HCT116 (cell line): ENCODE measurements around the gene DMD. TPM values are rescaled to one million over a fixed set of nuclear protein-coding genes. Genes with fewer than 3 reads are reported as not detected.

Experiments
- ATAC-seq: fragments of 200-7000 bp; cut with Tn5 transposase; 2 replicates; pipeline ENCODE4 v1.9.1; 2020; ENCODE audit warnings: mild to moderate bottlenecking, moderate library complexity
- BruUV-seq: library from RNA; stranded (reverse); fragments of 400-500 nt; replicated peaks from 2 replicates; lab custom pipeline; 2021; lab: Mats Ljungman, UMichigan
- CTCF ChIA-PET: fragments of 300-600 bp; sonication (Branson Sonifier 250); formaldehyde crosslinking; loops from one replicate; lab custom pipeline; 2021; ENCODE audit warnings: antibody characterized with exemption; lab: Charles Lee
- POLR2A ChIA-PET: fragments of 300-600, 350-600 bp; sonication (Branson Sonifier 250); formaldehyde crosslinking; loops from one replicate; lab custom pipeline; 2021; ENCODE audit warnings: antibody characterized with exemption; lab: Charles Lee
- RAD21 ChIA-PET, 2 experiments: fragments of 300-600 bp; sonication (Branson Sonifier 250); formaldehyde crosslinking; loops; one replicate each; lab custom pipeline; 2023; ENCODE audit warnings: low total read pairs in 2 of 2; ENCODE audit not compliant: uncharacterized antibody in 2 of 2, unreplicated experiment in 2 of 2, low non-redundant PET in 1 of 2; lab: Charles Lee
- DNase-seq: peaks from one replicate; pipeline ENCODE4 v3.0.0-alpha.2; 2010; ENCODE audit warnings: low read depth, low spot score
- H2AFZ ChIP-seq: fragments of 200-600 bp; shearing (Covaris generic), sonication (generic); 2 replicates; pipeline ENCODE4 v1.6.1; 2017; ENCODE audit warnings: low read depth, mixed run types, mixed read lengths, antibody characterized with exemption, low read length; ENCODE audit not compliant: poor library complexity, severe bottlenecking
- H3K27ac ChIP-seq: 2 replicates; pipeline ENCODE4 v1.5.1; 2012; ENCODE audit warnings: low read depth, low read length
- H3K27me3 ChIP-seq: fragments of 200-600 bp; sonication (generic); 2 replicates; pipeline ENCODE4 v1.6.1; 2016; ENCODE audit warnings: mixed run types, low read length, mixed read lengths; ENCODE audit not compliant: insufficient read depth
- H3K36me3 ChIP-seq, 2 experiments: fragments of 200-500 bp in 1 of 2; fragments of 200-600 bp in 1 of 2; sonication (Bioruptor generic) in 1 of 2; sonication (generic) in 1 of 2; 2 replicates each; pipeline versions ENCODE4 v1.5.1 to v1.6.1; 2014 to 2016; ENCODE audit warnings: low read length in 2 of 2, inconsistent platforms in 1 of 2, mixed read lengths in 1 of 2, mixed run types in 1 of 2; ENCODE audit not compliant: insufficient read depth in 2 of 2, control insufficient read depth in 1 of 2
- H3K4me1 ChIP-seq, 2 experiments: fragments of 200-600 bp in 1 of 2; sonication (generic) in 1 of 2; 2 replicates each; pipeline versions ENCODE4 v1.5.1 to v1.6.1; 2012 to 2017; ENCODE audit warnings: low read length in 2 of 2, inconsistent platforms in 1 of 2, mild to moderate bottlenecking in 1 of 2, mixed read lengths in 1 of 2, mixed run types in 1 of 2, moderate library complexity in 1 of 2; ENCODE audit not compliant: insufficient read depth in 2 of 2, control insufficient read depth in 1 of 2
- H3K4me2 ChIP-seq: fragments of 200-600 bp; sonication (generic); 2 replicates; pipeline ENCODE4 v1.6.1; 2017; ENCODE audit warnings: mixed run types, low read length, mixed read lengths
- H3K4me3 ChIP-seq, 2 experiments: fragments of 200-600 bp in 1 of 2; sonication (generic) in 1 of 2; replicated peaks in 1 of 2; 2 replicates each; pipeline ENCODE4 v1.5.1; 2011 to 2016; ENCODE audit warnings: low read length in 2 of 2, control low read depth in 1 of 2, low read depth in 1 of 2, mild to moderate bottlenecking in 1 of 2, mixed read lengths in 1 of 2, mixed run types in 1 of 2
- H3K79me2 ChIP-seq: fragments of 200-600 bp; sonication (generic); 2 replicates; pipeline ENCODE4 v1.6.1; 2017; ENCODE audit warnings: mild to moderate bottlenecking, mixed run types, low read length, moderate library complexity, mixed read lengths; ENCODE audit not compliant: insufficient read depth
- H3K9ac ChIP-seq: fragments of 200-600 bp; sonication (generic); 2 replicates; pipeline ENCODE4 v1.6.1; 2016; ENCODE audit warnings: low read length, mixed read lengths
- H3K9me2 ChIP-seq: fragments of 200-600 bp; sonication (generic), shearing (Covaris generic); 2 replicates; pipeline ENCODE4 v1.6.1; 2017; ENCODE audit warnings: mixed run types, mild to moderate bottlenecking, moderate library complexity; ENCODE audit not compliant: insufficient read depth
- H3K9me3 ChIP-seq, 2 experiments: fragments of 200-500 bp in 1 of 2; fragments of 200-600 bp in 1 of 2; sonication (Bioruptor generic) in 1 of 2; sonication (generic) in 1 of 2; 2 replicates each; pipeline ENCODE4 v1.6.1; 2014 to 2017; ENCODE audit warnings: low read length in 2 of 2, mixed read lengths in 2 of 2, inconsistent platforms in 1 of 2, low read depth in 1 of 2, mild to moderate bottlenecking in 1 of 2, mixed run types in 1 of 2, moderate library complexity in 1 of 2; ENCODE audit not compliant: control insufficient read depth in 1 of 2, insufficient read depth in 1 of 2
- H4K20me1 ChIP-seq: fragments of 200-600 bp; sonication (generic), shearing (Covaris generic); 2 replicates; pipeline ENCODE4 v1.6.1; 2017; ENCODE audit warnings: mixed run types, mild to moderate bottlenecking, moderate library complexity; ENCODE audit not compliant: insufficient read depth
- MAX ChIP-seq: IDR thresholded peaks from 2 replicates; pipeline ENCODE4 v1.6.1; 2012
- SRF ChIP-seq: IDR thresholded peaks from 2 replicates; pipeline ENCODE4 v1.6.1; 2012; ENCODE audit warnings: low read depth
- intact Hi-C: fragments of 100-400 bp; cut with micrococcal nuclease; formaldehyde crosslinking; loops from 2 replicates; pipeline ENCODE4 v1.10.0; 2022
- total RNA-seq: library from RNA; stranded (reverse); gene quantifications from one replicate; pipeline ENCODE4 v1.2.1, GENCODE V29; 2021; ENCODE audit not compliant: unreplicated experiment

Gene DMD
- total RNA-seq, 1 experiment from 2014 or later, result 0.05 TPM

GRCh38 chrX:32421266-32421665, 790.1 kb downstream of the DMD start:
- Histone ChIP-seq H2AFZ (no peak overlapping the region), H3K79me2 (no peaks in the 10 kb centered on the region), H3K4me2 (no peak overlapping the region), H4K20me1 (no peaks in the 10 kb centered on the region), H3K4me3 (no peak overlapping the region), H3K9ac (no peak overlapping the region), H3K4me1 (no peaks in the 10 kb centered on the region), H3K9me3 (no peaks in the 10 kb centered on the region), H3K9me2 (no peaks in the 10 kb centered on the region), H3K27me3 (no peaks in the 10 kb centered on the region), H3K36me3 (no peaks in the 10 kb centered on the region), H3K27ac (no peak overlapping the region)
- no peak for TF ChIP-seq SRF
- ATAC-seq (no peak), DNase-seq (no peak)
- ChIA-PET RAD21 (no interaction called here), POLR2A (no interaction called here), CTCF (no interaction called here)
- no TSS peak for BruUV-seq
- intact Hi-C loops, result no loop called here

GRCh38 chrX:32408389-32408788, 803.0 kb downstream of the DMD start:
- no peaks in the 10 kb centered on the region for H3K4me1 ChIP-seq
- no peaks in the 10 kb centered on the region for H3K9me2 ChIP-seq
- no peaks in the 10 kb centered on the region for H3K9me3 ChIP-seq
- ATAC-seq (no peak), DNase-seq (no peak)
- ChIA-PET POLR2A (no interaction called here), RAD21 (no interaction called here), CTCF (no interaction called here)
- no peak overlapping the region for H3K9ac ChIP-seq
- H2AFZ ChIP-seq, result no peak overlapping the region
- no peaks in the 10 kb centered on the region for H3K79me2 ChIP-seq
- H3K27ac ChIP-seq, result no peak overlapping the region
- no peak for TF ChIP-seq MAX
- H4K20me1 ChIP-seq, result no peaks in the 10 kb centered on the region
- H3K4me3 ChIP-seq, result no peak overlapping the region
- BruUV-seq, result no TSS peak
- no peaks in the 10 kb centered on the region for H3K36me3 ChIP-seq
- no peak overlapping the region for H3K4me2 ChIP-seq
- no peaks in the 10 kb centered on the region for H3K27me3 ChIP-seq
- intact Hi-C loops, result no loop called here
